Keratinocyte (primary cell): ENCODE results near the gene KCNK7. TPM values are rescaled to one million over a fixed set of nuclear protein-coding genes. Genes with fewer than 3 reads are reported as not detected.

Experiments
- DNase-seq: peaks from one replicate; pipeline ENCODE4 v3.0.0-alpha.2; 2011; ENCODE audit warnings: low read depth, missing footprints, low spot score
- FAIRE-seq: peaks from 2 replicates; lab custom pipeline; 2011; peaks lifted over from hg19 to GRCh38; lab: Jason Lieb, UNC
- H2AFZ ChIP-seq: 2 replicates; pipeline ENCODE4 v1.6.0; 2012; ENCODE audit warnings: low read length, control low read depth, inconsistent platforms; ENCODE audit not compliant: control insufficient read depth
- H3K27ac ChIP-seq: 2 replicates; pipeline ENCODE4 v1.5.1; 2011; ENCODE audit warnings: low read length; ENCODE audit not compliant: control insufficient read depth, insufficient read depth
- H3K27me3 ChIP-seq: 3 replicates; pipeline ENCODE4 v1.6.0; 2011; ENCODE audit warnings: low read length; ENCODE audit not compliant: control insufficient read depth, insufficient read depth; ENCODE audit errors: extremely low read depth
- H3K36me3 ChIP-seq, 2 experiments: 2 replicates in 1 of 2; 3 replicates in 1 of 2; pipeline ENCODE4 v1.5.1; 2011; ENCODE audit warnings: low read length in 2 of 2, mild to moderate bottlenecking in 1 of 2; ENCODE audit not compliant: control insufficient read depth in 2 of 2, insufficient read depth in 2 of 2; ENCODE audit errors: extremely low read depth in 1 of 2
- H3K4me1 ChIP-seq: 3 replicates; pipeline ENCODE4 v1.5.1; 2011; ENCODE audit warnings: low read length; ENCODE audit not compliant: control insufficient read depth, insufficient read depth; ENCODE audit errors: extremely low read depth
- H3K4me2 ChIP-seq: 3 replicates; pipeline ENCODE4 v1.6.0; 2011; ENCODE audit warnings: low read depth, low read length; ENCODE audit not compliant: control insufficient read depth, insufficient read depth; ENCODE audit errors: extremely low read depth
- H3K4me3 ChIP-seq, 3 experiments: fragments of 200-600 bp in 1 of 3; sonication (generic) in 1 of 3; 2 replicates in 2 of 3; 3 replicates in 1 of 3; pipeline ENCODE4 v1.5.1; 2011 to 2016; ENCODE audit warnings: low read length in 3 of 3, mild to moderate bottlenecking in 3 of 3, control low read depth in 2 of 3, inconsistent platforms in 1 of 3, low read depth in 1 of 3, mixed read lengths in 1 of 3, mixed run types in 1 of 3, moderate library complexity in 1 of 3; ENCODE audit not compliant: control insufficient read depth in 2 of 3, insufficient read depth in 2 of 3; ENCODE audit errors: extremely low read depth in 1 of 3
- H3K79me2 ChIP-seq: 2 replicates; pipeline ENCODE4 v1.6.0; 2012; ENCODE audit warnings: low read length; ENCODE audit not compliant: control insufficient read depth, insufficient read depth
- H3K9ac ChIP-seq: 3 replicates; pipeline ENCODE4 v1.6.0; 2011; ENCODE audit warnings: low read length; ENCODE audit not compliant: control insufficient read depth, insufficient read depth; ENCODE audit errors: extremely low read depth
- H3K9me1 ChIP-seq: 3 replicates; pipeline ENCODE4 v1.6.0; 2011; ENCODE audit warnings: low read length; ENCODE audit not compliant: control insufficient read depth, insufficient read depth; ENCODE audit errors: extremely low read depth
- H3K9me3 ChIP-seq: 2 replicates; pipeline ENCODE4 v1.5.1; 2012; ENCODE audit warnings: low read depth, low read length; ENCODE audit not compliant: control insufficient read depth
- H4K20me1 ChIP-seq: 3 replicates; pipeline ENCODE4 v1.6.0; 2011; ENCODE audit warnings: low read length; ENCODE audit not compliant: control insufficient read depth, insufficient read depth; ENCODE audit errors: extremely low read depth
- CTCF ChIP-seq, 3 experiments: IDR thresholded peaks in 1 of 3; conservative IDR thresholded peaks in 1 of 3; optimal IDR thresholded peaks in 1 of 3; 2 replicates in 2 of 3; 3 replicates in 1 of 3; pipeline versions ENCODE3 to v1.5.1; 2011; ENCODE audit warnings: low read length in 3 of 3, mild to moderate bottlenecking in 3 of 3, moderate library complexity in 2 of 3, control low read depth in 1 of 3, inconsistent platforms in 1 of 3; ENCODE audit not compliant: insufficient read depth in 2 of 3; ENCODE audit errors: extremely low read depth in 1 of 3
- EZH2 ChIP-seq: IDR thresholded peaks from one replicate; pipeline ENCODE4 v1.6.1; 2012; ENCODE audit warnings: inconsistent platforms, mild to moderate bottlenecking, low read length, moderate library complexity
- dilution Hi-C: fragments of 300-500 bp; cut with MboI; formaldehyde crosslinking; loops from one replicate; pipeline ENCODE4 v1.7.0; 2020; ENCODE audit warnings: low sequenced_read_pairs; ENCODE audit not compliant: extremely low pct_ligation_motif_present
- polyA plus RNA-seq, 5 experiments: library from polyadenylated mRNA; depleted of rRNA in 3 of 5; stranded (reverse) in 3 of 5; stranded (forward) in 1 of 5; unstranded in 1 of 5; fragments of >200 nt; gene quantifications; 1 replicate in 1 of 5; 2 replicates in 3 of 5; 3 replicates in 1 of 5; pipeline versions ENCODE4 v1.2.1 to v1.2.3, GENCODE V29; 2011 to 2012; ENCODE audit warnings: missing spikeins in 2 of 5, low read depth in 1 of 5, low replicate concordance in 1 of 5

KCNK7 gene
- polyA plus RNA-seq, 1 donor (not counting 4 experiments of a cell fraction or from before 2014, with no cell fraction given), result 0.46 TPM

GRCh38 chr11:65554057-65554818 is 41.4 kb downstream of the KCNK7 start:
- no peak overlapping the region for H3K9ac ChIP-seq
- no peaks in the 10 kb centered on the region for H3K36me3 ChIP-seq
- H3K27ac ChIP-seq, result no peak overlapping the region
- peaks cover 2% of the 10 kb centered on the region for H3K9me1 ChIP-seq
- no peak for FAIRE-seq
- no peaks in the 10 kb centered on the region for H3K79me2 ChIP-seq
- H4K20me1 ChIP-seq, result no peaks in the 10 kb centered on the region
- dilution Hi-C loops, result no loop called here
- peaks cover 31% of the 10 kb centered on the region for H3K4me1 ChIP-seq
- H3K27me3 ChIP-seq, result no peaks in the 10 kb centered on the region
- no peak overlapping the region for H3K4me2 ChIP-seq
- DNase-seq, result no peak
- no peak overlapping the region for H3K4me3 ChIP-seq
- no peak overlapping the region for H2AFZ ChIP-seq
- no peaks in the 10 kb centered on the region for H3K9me3 ChIP-seq
- TF ChIP-seq CTCF (optimal IDR thresholded peaks at IDR 0.05 in 1 of 3, IDR thresholded peaks at IDR 0.05 in 1 of 3, conservative IDR thresholded peaks at IDR 0.05 in 1 of 3; ENCODE audit: extremely low read depth in 1 of 3, insufficient read depth in 2 of 3, low read length in 3 of 3) (no peak), EZH2 (no peak)

GRCh38 chr11:65553301-65554001 is 42.1 kb downstream of the KCNK7 start:
- Histone ChIP-seq H3K9me3 (no peaks in the 10 kb centered on the region), H3K9me1 (no peaks in the 10 kb centered on the region), H3K4me3 (no peak overlapping the region), H3K4me1 (peaks cover 23% of the 10 kb centered on the region), H3K27me3 (no peaks in the 10 kb centered on the region), H4K20me1 (no peaks in the 10 kb centered on the region), H3K27ac (no peak overlapping the region), H2AFZ (no peak overlapping the region), H3K9ac (no peak overlapping the region), H3K4me2 (no peak overlapping the region), H3K79me2 (no peaks in the 10 kb centered on the region), H3K36me3 (no peaks in the 10 kb centered on the region)
- no peak for DNase-seq
- TF ChIP-seq CTCF (optimal IDR thresholded peaks at IDR 0.05 in 1 of 3, IDR thresholded peaks at IDR 0.05 in 1 of 3, conservative IDR thresholded peaks at IDR 0.05 in 1 of 3; ENCODE audit: extremely low read depth in 1 of 3, insufficient read depth in 2 of 3, low read length in 3 of 3) (no peak), EZH2 (no peak)
- dilution Hi-C loops, result no loop called here
- FAIRE-seq, result no peak
